ENCODE measurements around the gene SPATA20. TPM values are rescaled to one million over a fixed set of nuclear protein-coding genes. Genes with fewer than 3 reads are reported as not detected.

Gene SPATA20
- total and polyA plus RNA-seq, 4 donors = 15.6 to 42.4 (median 19.6) TPM

GRCh38 chr17:50582741-50583140 is 35.8 kb downstream of the SPATA20 start:
- Histone ChIP-seq H3K27ac (ENCODE audit: low read depth in 1 of 2, low read length in 2 of 2) (no peak overlapping the region), H3K4me3 (ENCODE audit: low read depth in 1 of 3, low read length in 3 of 3) (no peak overlapping the region), H3K27me3 (ENCODE audit: control insufficient read depth in 4 of 4, insufficient read depth in 4 of 4, low read length in 3 of 4) (no peaks in the 10 kb centered on the region), H3K4me1 (ENCODE audit: control insufficient read depth in 4 of 4, insufficient read depth in 4 of 4, low read length in 3 of 4) (no peaks in the 10 kb centered on the region), H3K9me3 (ENCODE audit: control insufficient read depth in 4 of 4, low read length in 3 of 4) (no peaks in the 10 kb centered on the region), H3K36me3 (ENCODE audit: control insufficient read depth in 4 of 4, insufficient read depth in 3 of 4, low read depth in 1 of 4, low read length in 3 of 4) (no peaks in the 10 kb centered on the region), H3K9ac (ENCODE audit: low read depth in 1 of 2, low read length in 2 of 2) (no peak overlapping the region)
- DNase-seq (ENCODE audit: low spot score) = no peak
- TF ChIP-seq SP1 (IDR thresholded peaks at IDR 0.05) = no peak
- TF ChIP-seq YY1 (IDR thresholded peaks at IDR 0.05) = no peak
- TF ChIP-seq RXRA (IDR thresholded peaks at IDR 0.05) = no peak
- no peak for TF ChIP-seq GABPA (IDR thresholded peaks at IDR 0.05 in 1 of 2, conservative IDR thresholded peaks at IDR 0.05 in 1 of 2)
- TF ChIP-seq MAX (IDR thresholded peaks at IDR 0.05) = no peak
- TF ChIP-seq NR2F2 (IDR thresholded peaks at IDR 0.05) = no peak
- no peak for TF ChIP-seq FOXA2 (IDR thresholded peaks at IDR 0.05)
- TF ChIP-seq JUND (IDR thresholded peaks at IDR 0.05) = no peak
- no peak for TF ChIP-seq ATF3 (IDR thresholded peaks at IDR 0.05)
- TF ChIP-seq HNF4A (conservative IDR thresholded peaks at IDR 0.05) = no peak
- TF ChIP-seq RAD21 (IDR thresholded peaks at IDR 0.05) = no peak
- TF ChIP-seq ZBTB33 (IDR thresholded peaks at IDR 0.05) = no peak
- TF ChIP-seq EGR1 (IDR thresholded peaks at IDR 0.05; ENCODE audit: low read depth in 2 of 2) = no peak
- no peak for TF ChIP-seq HNF4G (IDR thresholded peaks at IDR 0.05)
- no peak for TF ChIP-seq CTCF (IDR thresholded peaks at IDR 0.05; ENCODE audit: low read depth, low read length, missing input control)
- no peak for TF ChIP-seq TAF1 (conservative IDR thresholded peaks at IDR 0.05)
- no peak for TF ChIP-seq FOXA1 (IDR thresholded peaks at IDR 0.05)
- no peak for TF ChIP-seq REST (IDR thresholded peaks at IDR 0.05)
- WGBS = 90% methylated on average over 2 of the region's 2 CpGs
